SK-N-SH (cell line): ENCODE results near the gene C8G. TPM values are rescaled to one million over a fixed set of nuclear protein-coding genes. Genes with fewer than 3 reads are reported as not detected.

Source experiments
- CTCF ChIA-PET: fragments of 300-600, 350-600 bp; formaldehyde crosslinking; extraction: SDS; loops from one replicate; lab custom pipeline; 2021; lab: Yijun Ruan, JAX
- POLR2A ChIA-PET: fragments of 350-600 bp; sonication (Branson Sonifier 250); formaldehyde crosslinking; extraction: SDS; loops from one replicate; lab custom pipeline; 2020; ENCODE audit warnings: antibody characterized with exemption, inconsistent platforms; lab: Yijun Ruan, JAX
- DNase-seq: peaks from one replicate; pipeline ENCODE4 v3.0.0; 2012
- H2AFZ ChIP-seq: fragments of 200-600 bp; sonication (generic); 2 replicates; pipeline ENCODE4 v1.8.1; 2016; ENCODE audit warnings: antibody characterized with exemption, mild to moderate bottlenecking, low read depth
- H3F3A ChIP-seq: fragments of 200-600 bp; sonication (generic); replicated peaks from 2 replicates; pipeline ENCODE3; 2016; ENCODE audit warnings: antibody characterized with exemption, mild to moderate bottlenecking; ENCODE audit not compliant: insufficient read depth
- H3K27ac ChIP-seq, 2 experiments: fragments of 200-500 bp in 1 of 2; fragments of 200-600 bp in 1 of 2; sonication (Bioruptor generic) in 1 of 2; sonication (generic), shearing (Covaris generic) in 1 of 2; 2 replicates each; pipeline versions ENCODE4 v1.5.1 to v1.6.1; 2014 to 2016; ENCODE audit warnings: low read depth in 2 of 2, inconsistent platforms in 1 of 2, low read length in 1 of 2, mild to moderate bottlenecking in 1 of 2, mixed read lengths in 1 of 2
- H3K27me3 ChIP-seq: fragments of 200-600 bp; sonication (generic), shearing (Covaris generic); 2 replicates; pipeline ENCODE4 v1.6.1; 2016; ENCODE audit warnings: mixed run types; ENCODE audit not compliant: insufficient read depth
- H3K36me3 ChIP-seq, 2 experiments: fragments of 200-500 bp in 1 of 2; fragments of 200-600 bp in 1 of 2; sonication (Bioruptor generic) in 1 of 2; sonication (generic) in 1 of 2; replicated peaks in 1 of 2; 2 replicates each; pipeline versions ENCODE3 to v1.5.1; 2014 to 2016; ENCODE audit warnings: low read length in 1 of 2, mild to moderate bottlenecking in 1 of 2; ENCODE audit not compliant: insufficient read depth in 2 of 2, control insufficient read depth in 1 of 2
- H3K4me1 ChIP-seq, 2 experiments: fragments of 200-500 bp in 1 of 2; fragments of 200-600 bp in 1 of 2; sonication (Bioruptor generic) in 1 of 2; sonication (generic), shearing (Covaris generic) in 1 of 2; 2 replicates each; pipeline versions ENCODE4 v1.5.1 to v1.6.1; 2014 to 2016; ENCODE audit warnings: low read depth in 1 of 2, low read length in 1 of 2, mixed run types in 1 of 2; ENCODE audit not compliant: insufficient read depth in 2 of 2, control insufficient read depth in 1 of 2
- H3K4me2 ChIP-seq: fragments of 200-600 bp; sonication (generic), shearing (Covaris generic); 2 replicates; pipeline ENCODE4 v1.6.1; 2017; ENCODE audit warnings: mixed run types
- H3K4me3 ChIP-seq, 2 experiments: fragments of 200-500 bp in 1 of 2; fragments of 200-600 bp in 1 of 2; sonication (Bioruptor generic) in 1 of 2; sonication (generic), shearing (Covaris generic) in 1 of 2; 2 replicates each; pipeline versions ENCODE4 v1.5.1 to v1.8.1; 2014 to 2016; ENCODE audit warnings: low read depth in 2 of 2, inconsistent platforms in 1 of 2, low read length in 1 of 2, mild to moderate bottlenecking in 1 of 2, mixed read lengths in 1 of 2, moderate library complexity in 1 of 2
- H3K79me2 ChIP-seq: fragments of 200-600 bp; sonication (generic); 2 replicates; pipeline ENCODE4 v1.8.1; 2017; ENCODE audit warnings: mild to moderate bottlenecking; ENCODE audit not compliant: insufficient read depth
- H3K9ac ChIP-seq: fragments of 200-600 bp; sonication (generic); 2 replicates; pipeline ENCODE4 v1.6.1; 2017; ENCODE audit warnings: mixed run types
- H3K9me2 ChIP-seq: fragments of 200-600 bp; sonication (generic); 2 replicates; pipeline ENCODE4 v1.6.1; 2017; ENCODE audit warnings: mixed run types
- H3K9me3 ChIP-seq: fragments of 200-600 bp; sonication (generic); 2 replicates; pipeline ENCODE4 v1.6.1; 2017; ENCODE audit warnings: mixed run types, mild to moderate bottlenecking, moderate library complexity
- H4K20me1 ChIP-seq: fragments of 200-600 bp; sonication (generic); 2 replicates; pipeline ENCODE4 v1.6.1; 2017; ENCODE audit warnings: mild to moderate bottlenecking, mixed run types; ENCODE audit not compliant: insufficient read depth
- FOSL2 ChIP-seq: IDR thresholded peaks from 2 replicates; pipeline ENCODE4 v1.4.0; 2012; ENCODE audit warnings: low read depth, mild to moderate bottlenecking, moderate library complexity, borderline replicate concordance
- JUND ChIP-seq: IDR thresholded peaks from 2 replicates; pipeline ENCODE4 v1.4.0; 2012
- NFIC ChIP-seq: IDR thresholded peaks from 2 replicates; pipeline ENCODE4 v1.4.0; 2012; ENCODE audit warnings: borderline replicate concordance
- RCOR1 ChIP-seq: fragments of 150-350 bp; IDR thresholded peaks from 2 replicates; pipeline ENCODE4 v1.6.1; 2017; ENCODE audit warnings: antibody characterized with exemption, low read length
- RXRA ChIP-seq: IDR thresholded peaks from 2 replicates; pipeline ENCODE4 v1.4.0; 2012; ENCODE audit warnings: low read depth, mild to moderate bottlenecking, borderline replicate concordance
- SIN3A ChIP-seq: IDR thresholded peaks from 2 replicates; pipeline ENCODE4 v1.6.1; 2012; ENCODE audit warnings: low read depth, mild to moderate bottlenecking, low read length, moderate library complexity, borderline replicate concordance
- TEAD4 ChIP-seq: IDR thresholded peaks from 2 replicates; pipeline ENCODE4 v1.4.0; 2012; ENCODE audit warnings: mild to moderate bottlenecking, borderline replicate concordance; ENCODE audit not compliant: insufficient read depth
- YY1 ChIP-seq: IDR thresholded peaks from 2 replicates; pipeline ENCODE4 v1.4.0; 2012; ENCODE audit warnings: low read depth, mild to moderate bottlenecking
- ZBTB33 ChIP-seq: IDR thresholded peaks from 2 replicates; pipeline ENCODE4 v1.4.0; 2012; ENCODE audit warnings: low read depth, borderline replicate concordance
- WGBS: methylation state at CpG from one replicate; pipeline ENCODE4 v1.1.6; 2017; ENCODE audit warnings: low lambda C conversion rate; 5-methylcytosine and 5-hydroxymethylcytosine counted together
- polyA plus RNA-seq, 3 experiments: library from polyadenylated mRNA; depleted of rRNA; stranded (reverse); fragments of >200 nt; gene quantifications; 2 replicates each; pipeline ENCODE4 v1.2.3, GENCODE V29; 2012
- TF ChIP-seq, protein P1 (sequence below): IDR thresholded peaks from 2 replicates; pipeline ENCODE4 v1.4.0; 2012; ENCODE audit warnings: low read depth
- TF ChIP-seq, protein P2 (sequence below): fragments of 200-600 bp; sonication (generic); IDR thresholded peaks from 2 replicates; pipeline ENCODE4 v1.6.1; 2017; ENCODE audit warnings: antibody characterized with exemption, mild to moderate bottlenecking, moderate library complexity

The C8G gene
- polyA plus RNA-seq, 1 of the 3 experiments (the other 2 are of a cell fraction) = 0.28 TPM

GRCh38 chr9:136945333-136946227 is 537 bp downstream of the C8G start:
- POLR2A ChIA-PET = no interaction called here
- peaks cover 6 to 24% of the 10 kb centered on the region in 2 experiments for H3K36me3 ChIP-seq
- H2AFZ ChIP-seq = no peak overlapping the region
- no peaks in the 10 kb centered on the region for H3F3A ChIP-seq
- H3K4me1 ChIP-seq = peaks cover 0 to 24% of the 10 kb centered on the region in 2 experiments; a peak in 2 of 4 replicates
- no peaks in the 10 kb centered on the region for H3K9me2 ChIP-seq
- TF ChIP-seq NFIC = no peak
- no peak for TF ChIP-seq TEAD4
- TF ChIP-seq, all 33 proteins: peak for 0
- H3K9ac ChIP-seq = no peak overlapping the region
- no peaks in the 10 kb centered on the region for H3K9me3 ChIP-seq
- no peak overlapping the region for H3K4me3 ChIP-seq
- H3K4me2 ChIP-seq = no peak overlapping the region
- H3K27me3 ChIP-seq = no peaks in the 10 kb centered on the region
- H3K79me2 ChIP-seq = peaks cover 28% of the 10 kb centered on the region
- 88% methylated on average over 20 of the region's 30 CpGs for WGBS
- peaks cover 13% of the 10 kb centered on the region for H4K20me1 ChIP-seq
- CTCF ChIA-PET = interaction anchor here (0.7 to 13.2 kb wide), 11 partner anchors 16 to 158 kb away, joined by 3 to 350 read pairs (median 6); partner anchors contain the start of genes ABCA2, FUT7, PAXX and TRAF2
- no peak for DNase-seq
- no peak overlapping the region for H3K27ac ChIP-seq

- no peak overlapping the region for H3K9ac ChIP-seq
- H3K27ac ChIP-seq = no peak overlapping the region; a peak in 1 of 4 replicates
- ChIA-PET CTCF (interaction anchor here (1.1 to 13.2 kb wide), 11 partner anchors 13 to 159 kb away, joined by 3 to 350 read pairs (median 7); partner anchors contain the start of genes ABCA2, FUT7, PAXX and PTGDS), POLR2A (no interaction called here)
- H3F3A ChIP-seq = no peaks in the 10 kb centered on the region
- DNase-seq = no peak
- H3K27me3 ChIP-seq = no peaks in the 10 kb centered on the region
- TF ChIP-seq RXRA (no peak), JUND (no peak)
- peaks cover 6 to 16% of the 10 kb centered on the region in 2 experiments for H3K36me3 ChIP-seq
- WGBS = 84% methylated on average over 18 of the region's 27 CpGs
- H3K9me3 ChIP-seq = no peaks in the 10 kb centered on the region
- peaks cover 0 to 31% of the 10 kb centered on the region in 2 experiments; a peak in 2 of 4 replicates for H3K4me1 ChIP-seq
- H3K4me3 ChIP-seq = no peak overlapping the region
- peaks cover 26% of the 10 kb centered on the region for H3K79me2 ChIP-seq
- H3K4me2 ChIP-seq = no peak overlapping the region
- H2AFZ ChIP-seq = no peak overlapping the region
- no peaks in the 10 kb centered on the region for H3K9me2 ChIP-seq
- peaks cover 13% of the 10 kb centered on the region for H4K20me1 ChIP-seq
Measured at GRCh38 chr9:136946228-136947027, 1.4 kb downstream of the C8G start.

GRCh38 chr9:136947028-136947891 is 2.2 kb downstream of the C8G start:
- 77% methylated on average over 23 of the region's 26 CpGs for WGBS
- H3K27ac ChIP-seq = no peak overlapping the region
- H3K9me2 ChIP-seq = no peaks in the 10 kb centered on the region
- no peaks in the 10 kb centered on the region for H3K27me3 ChIP-seq
- peaks cover 20% of the 10 kb centered on the region for H3K79me2 ChIP-seq
- DNase-seq = no peak
- H2AFZ ChIP-seq = no peak overlapping the region
- no peaks in the 10 kb centered on the region for H3F3A ChIP-seq
- no peak overlapping the region for H3K4me2 ChIP-seq
- H3K9ac ChIP-seq = no peak overlapping the region
- H3K4me3 ChIP-seq = no peak overlapping the region
- H3K4me1 ChIP-seq = peaks cover 0 to 39% of the 10 kb centered on the region in 2 experiments; a peak in 2 of 4 replicates
- no peaks in the 10 kb centered on the region for H3K9me3 ChIP-seq
- ChIA-PET POLR2A (interaction anchor here (1.2 to 1.5 kb wide), 3 partner anchors 45 to 88 kb away, joined by 5 to 13 read pairs (median 7); partner anchors contain the start of gene PAXX), CTCF (interaction anchor here (0.7 to 13.2 kb wide), 32 partner anchors 9 to 190 kb away, joined by 3 to 350 read pairs (median 6); partner anchors contain the start of genes ABCA2, CLIC3, FUT7 and NPDC1)
- H3K36me3 ChIP-seq = peaks cover 5 to 7% of the 10 kb centered on the region in 2 experiments
- H4K20me1 ChIP-seq = peaks cover 13% of the 10 kb centered on the region
- no peak for TF ChIP-seq RCOR1
- TF ChIP-seq, protein P1, sequence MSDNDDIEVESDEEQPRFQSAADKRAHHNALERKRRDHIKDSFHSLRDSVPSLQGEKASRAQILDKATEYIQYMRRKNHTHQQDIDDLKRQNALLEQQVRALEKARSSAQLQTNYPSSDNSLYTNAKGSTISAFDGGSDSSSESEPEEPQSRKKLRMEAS = no peak
- TF ChIP-seq SIN3A = no peak
- TF ChIP-seq FOSL2 = no peak
- TF ChIP-seq, protein P2, sequence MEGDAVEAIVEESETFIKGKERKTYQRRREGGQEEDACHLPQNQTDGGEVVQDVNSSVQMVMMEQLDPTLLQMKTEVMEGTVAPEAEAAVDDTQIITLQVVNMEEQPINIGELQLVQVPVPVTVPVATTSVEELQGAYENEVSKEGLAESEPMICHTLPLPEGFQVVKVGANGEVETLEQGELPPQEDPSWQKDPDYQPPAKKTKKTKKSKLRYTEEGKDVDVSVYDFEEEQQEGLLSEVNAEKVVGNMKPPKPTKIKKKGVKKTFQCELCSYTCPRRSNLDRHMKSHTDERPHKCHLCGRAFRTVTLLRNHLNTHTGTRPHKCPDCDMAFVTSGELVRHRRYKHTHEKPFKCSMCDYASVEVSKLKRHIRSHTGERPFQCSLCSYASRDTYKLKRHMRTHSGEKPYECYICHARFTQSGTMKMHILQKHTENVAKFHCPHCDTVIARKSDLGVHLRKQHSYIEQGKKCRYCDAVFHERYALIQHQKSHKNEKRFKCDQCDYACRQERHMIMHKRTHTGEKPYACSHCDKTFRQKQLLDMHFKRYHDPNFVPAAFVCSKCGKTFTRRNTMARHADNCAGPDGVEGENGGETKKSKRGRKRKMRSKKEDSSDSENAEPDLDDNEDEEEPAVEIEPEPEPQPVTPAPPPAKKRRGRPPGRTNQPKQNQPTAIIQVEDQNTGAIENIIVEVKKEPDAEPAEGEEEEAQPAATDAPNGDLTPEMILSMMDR = no peak
- TF ChIP-seq ZBTB33 = no peak
- TF ChIP-seq YY1 = no peak
